Sigmoid colon (tissue), 4 donors: Measurements from ENCODE around the gene SIPA1L2.

Experiments used
- EP300 ChIP-seq, 4 donors: sonication (generic); formaldehyde crosslinking; IDR thresholded peaks; one replicate each; pipeline ENCODE4 v1.6.1; 2017; ENCODE audit warnings: antibody characterized with exemption in 4 of 4
- POLR2A ChIP-seq, 2 donors: fragments of 450-650 bp; IDR thresholded peaks; one replicate each; pipeline ENCODE4 v1.6.1; 2016; ENCODE audit warnings: antibody characterized with exemption in 2 of 2, mild to moderate bottlenecking in 2 of 2, moderate library complexity in 2 of 2
- TF ChIP-seq, protein P1 (sequence below), 4 experiments: fragments of 450-650 bp in 3 of 4; fragments of 200-600 bp in 1 of 4; IDR thresholded peaks; one replicate each; pipeline ENCODE4 v1.5.1; 2016 to 2019; ENCODE audit warnings: antibody characterized with exemption in 4 of 4, mild to moderate bottlenecking in 3 of 4, moderate library complexity in 2 of 4

DNA sequence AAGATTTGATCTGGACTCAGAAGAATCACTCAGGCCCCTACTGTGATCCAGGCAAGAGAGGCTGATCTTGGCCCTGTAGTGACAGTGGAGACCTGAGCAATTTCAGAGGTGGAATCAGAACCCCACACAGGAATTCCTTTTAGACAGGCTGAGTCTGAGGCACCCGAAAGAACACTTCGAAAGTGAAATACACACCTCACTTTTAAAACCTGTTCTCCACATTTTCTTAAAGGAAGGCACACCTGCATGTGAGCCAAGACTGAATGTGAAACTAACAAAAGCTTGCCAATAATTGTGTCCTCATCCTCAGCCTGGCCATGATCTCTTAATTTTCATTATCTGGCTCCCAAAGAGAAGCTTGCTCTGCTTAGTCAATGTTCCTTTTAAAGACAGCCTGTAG, 32.2 kb downstream of the SIPA1L2 start:
- TF ChIP-seq, protein P1, sequence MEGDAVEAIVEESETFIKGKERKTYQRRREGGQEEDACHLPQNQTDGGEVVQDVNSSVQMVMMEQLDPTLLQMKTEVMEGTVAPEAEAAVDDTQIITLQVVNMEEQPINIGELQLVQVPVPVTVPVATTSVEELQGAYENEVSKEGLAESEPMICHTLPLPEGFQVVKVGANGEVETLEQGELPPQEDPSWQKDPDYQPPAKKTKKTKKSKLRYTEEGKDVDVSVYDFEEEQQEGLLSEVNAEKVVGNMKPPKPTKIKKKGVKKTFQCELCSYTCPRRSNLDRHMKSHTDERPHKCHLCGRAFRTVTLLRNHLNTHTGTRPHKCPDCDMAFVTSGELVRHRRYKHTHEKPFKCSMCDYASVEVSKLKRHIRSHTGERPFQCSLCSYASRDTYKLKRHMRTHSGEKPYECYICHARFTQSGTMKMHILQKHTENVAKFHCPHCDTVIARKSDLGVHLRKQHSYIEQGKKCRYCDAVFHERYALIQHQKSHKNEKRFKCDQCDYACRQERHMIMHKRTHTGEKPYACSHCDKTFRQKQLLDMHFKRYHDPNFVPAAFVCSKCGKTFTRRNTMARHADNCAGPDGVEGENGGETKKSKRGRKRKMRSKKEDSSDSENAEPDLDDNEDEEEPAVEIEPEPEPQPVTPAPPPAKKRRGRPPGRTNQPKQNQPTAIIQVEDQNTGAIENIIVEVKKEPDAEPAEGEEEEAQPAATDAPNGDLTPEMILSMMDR (IDR thresholded peaks at IDR 0.05): no peak
- TF ChIP-seq POLR2A (IDR thresholded peaks at IDR 0.05) (no peak), EP300 (IDR thresholded peaks at IDR 0.05) (no peak)
